DMS114 treated with DMSO at 0.1 percent for 48 hours (cell line): Measurements from ENCODE around the gene CD46.
A peak's percentile ranks its signal among the peaks of the same experiment; 100 is the strongest.

Source experiments
- DNase-seq: peaks from one replicate; lab custom pipeline; 2025; ENCODE audit not compliant: unreplicated experiment; lab: John Stamatoyannopoulos, UW

Gene CD46

GRCh38 chr1:207826557-207827487 is 75.0 kb downstream of the CD46 start:
- no peak for DNase-seq

GRCh38 chr1:207827488-207827830 is 75.6 kb downstream of the CD46 start:
- DNase-seq = no peak

DNA sequence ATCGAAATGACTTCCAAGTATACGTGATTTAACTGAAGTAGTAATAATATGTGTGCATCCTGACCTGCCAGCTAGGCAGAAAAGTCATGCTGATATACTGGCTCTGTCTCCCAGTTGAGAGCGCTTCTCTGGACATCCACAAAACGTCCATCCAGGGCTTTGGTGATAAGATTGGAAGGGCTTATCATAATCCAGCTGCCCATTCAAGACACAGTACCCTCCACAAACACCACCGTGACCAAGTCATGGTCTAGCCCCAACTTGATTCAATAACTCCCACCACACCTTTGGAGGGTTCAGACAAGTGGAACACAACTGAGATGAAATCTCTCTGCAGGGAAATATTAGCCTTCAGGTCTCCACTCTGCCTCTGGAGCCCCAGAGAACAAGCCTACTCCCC is 76.2 kb downstream of the CD46 start:
- DNase-seq = no peak

- DNase-seq = peak; percentile 69
Observed at GRCh38 chr1:207828485-207829158, 76.8 kb downstream of the CD46 start.

DNA sequence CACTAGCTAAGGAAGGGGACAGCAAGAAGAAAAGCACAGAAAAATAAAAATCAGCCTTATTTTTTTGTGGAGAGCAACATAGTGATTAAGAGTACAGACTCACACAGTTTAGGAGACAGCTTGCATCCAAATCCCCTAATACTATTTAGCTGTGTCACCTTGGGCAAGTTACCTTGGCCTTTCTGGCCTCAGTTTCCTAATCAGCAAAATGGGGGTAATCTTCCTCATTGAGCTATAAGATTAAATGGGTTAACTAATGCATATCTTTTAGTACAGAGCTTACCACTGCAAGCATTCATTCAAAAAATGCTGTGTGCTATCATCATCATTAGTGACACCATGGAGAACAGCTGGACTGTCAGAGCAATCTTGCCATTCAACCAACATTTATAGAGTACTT is 77.7 kb downstream of the CD46 start:
- no peak for DNase-seq

GRCh38 chr1:207830788-207831187 is 78.9 kb downstream of the CD46 start:
- no peak for DNase-seq

- DNase-seq = no peak
Observed at GRCh38 chr1:207831517-207832327, 79.9 kb downstream of the CD46 start.

GRCh38 chr1:207832796-207833195 is 80.9 kb downstream of the CD46 start:
- no peak for DNase-seq

- no peak for DNase-seq
Observed at GRCh38 chr1:207833381-207833780, 81.5 kb downstream of the CD46 start.

GRCh38 chr1:207833956-207834660 is 82.3 kb downstream of the CD46 start:
- DNase-seq = no peak

- DNase-seq = no peak
Observed at GRCh38 chr1:207835958-207836357, 84.1 kb downstream of the CD46 start.

- DNase-seq = no peak
Observed at GRCh38 chr1:207836591-207837347, 84.9 kb downstream of the CD46 start.

DNA sequence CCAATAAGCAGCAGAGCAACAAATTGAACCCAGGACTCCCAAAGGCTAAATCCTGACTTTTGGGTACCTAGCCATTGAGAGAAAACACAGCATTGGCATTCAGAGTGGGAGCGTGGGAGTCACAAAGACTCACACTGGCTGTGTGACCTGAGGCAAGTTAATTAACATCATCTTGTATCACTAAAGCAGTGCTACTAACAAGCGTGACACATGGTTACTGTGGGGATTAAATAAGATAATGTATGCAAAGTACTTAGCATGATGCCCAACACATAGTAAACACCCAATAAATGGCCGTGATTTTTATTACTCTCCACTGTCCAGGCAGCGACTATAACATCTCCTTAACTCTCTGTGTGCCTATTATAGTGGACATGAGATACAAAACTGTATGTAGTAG is 85.8 kb downstream of the CD46 start:
- no peak for DNase-seq

GRCh38 chr1:207838156-207839082 is 86.6 kb downstream of the CD46 start:
- DNase-seq = no peak

DNA sequence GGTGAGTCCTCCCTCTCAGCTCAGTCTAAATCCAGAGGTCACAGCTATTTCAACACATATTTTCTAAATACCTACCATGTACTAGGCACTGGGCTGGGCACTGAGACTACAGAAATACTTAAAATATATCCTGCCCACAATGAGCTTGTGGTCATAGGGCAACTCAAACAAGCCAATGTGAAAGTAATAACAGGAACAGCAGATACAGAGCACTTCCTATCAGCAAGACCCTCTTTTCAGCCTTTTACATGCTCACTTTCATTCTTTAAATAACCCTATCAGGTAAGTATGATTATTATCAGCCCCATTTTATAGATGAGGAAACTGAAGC is 87.2 kb downstream of the CD46 start:
- DNase-seq = no peak

DNA sequence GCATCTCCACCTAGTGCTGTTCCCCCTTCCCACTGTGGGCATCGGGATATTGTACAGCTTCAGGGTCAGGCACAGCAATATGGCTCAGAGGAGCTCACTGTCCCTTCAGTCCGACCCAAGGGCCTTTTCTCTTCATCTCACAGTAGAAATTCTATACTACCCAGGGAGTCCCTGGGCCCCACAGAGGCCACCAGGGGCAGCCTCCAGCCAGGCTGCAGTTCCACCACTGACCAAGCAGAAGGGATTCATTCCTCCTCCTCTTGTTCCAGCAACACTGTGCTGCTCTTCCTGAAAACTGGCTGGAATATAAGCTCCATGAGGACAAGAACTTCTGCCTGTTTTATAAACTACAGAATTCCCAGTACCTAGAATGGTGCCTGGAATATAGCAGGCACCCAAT is 88.5 kb downstream of the CD46 start:
- DNase-seq = no peak

- DNase-seq = no peak
Observed at GRCh38 chr1:207841293-207841692, 89.4 kb downstream of the CD46 start.

GRCh38 chr1:207841901-207842300 is 90.0 kb downstream of the CD46 start:
- DNase-seq = no peak

- DNase-seq = no peak
Observed at GRCh38 chr1:207842506-207842905, 90.7 kb downstream of the CD46 start.
